Thyroid gland (tissue), 4 donors: ENCODE measurements around the gene TLR1.

Source experiments
- POLR2A ChIP-seq, 2 donors: fragments of 450-650 bp; IDR thresholded peaks; one replicate each; pipeline ENCODE4 v1.6.1; 2017; ENCODE audit warnings: antibody characterized with exemption in 2 of 2, mild to moderate bottlenecking in 2 of 2, moderate library complexity in 1 of 2
- TF ChIP-seq, protein P1 (sequence below), 6 experiments: fragments of 200-600 bp in 3 of 6; fragments of 450-650 bp in 3 of 6; sonication (generic) in 3 of 6; IDR thresholded peaks; one replicate each; pipeline ENCODE4 v1.5.1; 2016 to 2019; ENCODE audit warnings: antibody characterized with exemption in 6 of 6, mild to moderate bottlenecking in 2 of 6, inconsistent platforms in 1 of 6, moderate library complexity in 1 of 6

GRCh38 chr4:38759790-38760122, 44.8 kb downstream of the TLR1 start:
- TF ChIP-seq, protein P1, sequence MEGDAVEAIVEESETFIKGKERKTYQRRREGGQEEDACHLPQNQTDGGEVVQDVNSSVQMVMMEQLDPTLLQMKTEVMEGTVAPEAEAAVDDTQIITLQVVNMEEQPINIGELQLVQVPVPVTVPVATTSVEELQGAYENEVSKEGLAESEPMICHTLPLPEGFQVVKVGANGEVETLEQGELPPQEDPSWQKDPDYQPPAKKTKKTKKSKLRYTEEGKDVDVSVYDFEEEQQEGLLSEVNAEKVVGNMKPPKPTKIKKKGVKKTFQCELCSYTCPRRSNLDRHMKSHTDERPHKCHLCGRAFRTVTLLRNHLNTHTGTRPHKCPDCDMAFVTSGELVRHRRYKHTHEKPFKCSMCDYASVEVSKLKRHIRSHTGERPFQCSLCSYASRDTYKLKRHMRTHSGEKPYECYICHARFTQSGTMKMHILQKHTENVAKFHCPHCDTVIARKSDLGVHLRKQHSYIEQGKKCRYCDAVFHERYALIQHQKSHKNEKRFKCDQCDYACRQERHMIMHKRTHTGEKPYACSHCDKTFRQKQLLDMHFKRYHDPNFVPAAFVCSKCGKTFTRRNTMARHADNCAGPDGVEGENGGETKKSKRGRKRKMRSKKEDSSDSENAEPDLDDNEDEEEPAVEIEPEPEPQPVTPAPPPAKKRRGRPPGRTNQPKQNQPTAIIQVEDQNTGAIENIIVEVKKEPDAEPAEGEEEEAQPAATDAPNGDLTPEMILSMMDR (IDR thresholded peaks at IDR 0.05) = no peak
- TF ChIP-seq POLR2A (IDR thresholded peaks at IDR 0.05) = no peak
